Naive thymus-derived CD8-positive, alpha-beta T cell (primary cell): ENCODE results near the gene PICK1. TPM values are rescaled to one million over a fixed set of nuclear protein-coding genes. Genes with fewer than 3 reads are reported as not detected.

Source experiments
- ATAC-seq, 2 donors: fragments of 150-1000 bp; cut with Tn5 transposase in 1 of 2; sonication (Bioruptor Pico), chemical (Tn5 transposase) in 1 of 2; 1 replicate in 1 of 2; 2 replicates in 1 of 2; pipeline ENCODE4 v1.10.0; 2021; ENCODE audit warnings: mild to moderate bottlenecking in 2 of 2, moderate library complexity in 2 of 2
- POLR2A ChIA-PET: fragments of 350-600 bp; sonication (Branson Sonifier 250); formaldehyde crosslinking; loops from one replicate; lab custom pipeline; 2021; ENCODE audit warnings: antibody characterized with exemption; lab: Charles Lee
- DNase-seq, 10 donors: peaks; one replicate each; pipeline versions ENCODE4 v3.0.0 to v3.0.0-alpha.2; 2020 to 2022
- H3K27ac Mint-ChIP-seq, 10 donors: one replicate each; pipeline ENCODE4 v1.8.0; 2020 to 2022; ENCODE audit warnings: mild to moderate bottlenecking in 10 of 10, mixed read lengths in 10 of 10, moderate library complexity in 4 of 10, inconsistent platforms in 1 of 10
- H3K27me3 Mint-ChIP-seq, 5 donors: one replicate each; pipeline ENCODE4 v1.8.0; 2021 to 2022; ENCODE audit warnings: mixed read lengths in 5 of 5
- H3K36me3 Mint-ChIP-seq, 3 donors: one replicate each; pipeline ENCODE4 v1.8.0; 2020 to 2022; ENCODE audit warnings: mixed read lengths in 3 of 3, mild to moderate bottlenecking in 2 of 3, inconsistent platforms in 1 of 3
- H3K4me1 Mint-ChIP-seq, 4 donors: one replicate each; pipeline ENCODE4 v1.8.0; 2021 to 2022; ENCODE audit warnings: mixed read lengths in 4 of 4
- H3K4me3 Mint-ChIP-seq, 10 donors: one replicate each; pipeline ENCODE4 v1.8.0; 2020 to 2022; ENCODE audit warnings: mild to moderate bottlenecking in 10 of 10, mixed read lengths in 10 of 10, moderate library complexity in 6 of 10, inconsistent platforms in 1 of 10
- H3K9me3 Mint-ChIP-seq, 9 donors: one replicate each; pipeline ENCODE4 v1.8.0; 2020 to 2022; ENCODE audit warnings: mixed read lengths in 9 of 9, mild to moderate bottlenecking in 3 of 9, inconsistent platforms in 1 of 9, moderate library complexity in 1 of 9
- polyA plus RNA-seq, 3 donors: library from polyadenylated mRNA; unstranded; fragments of 300-500 nt; fragmentation: Illumina TruSeq; gene quantifications; one replicate each; pipeline ENCODE4 v1.2.3, GENCODE V29; 2021
- total RNA-seq, 8 experiments: library from RNA in 2 of 8; stranded (reverse) in 2 of 8; gene quantifications; one replicate each; pipeline ENCODE4 v1.2.3 and lab custom pipeline; 2021 to 2026

PICK1 gene
- total and polyA plus RNA-seq, 5 experiments from 2014 or later, result 4.5 to 28.8 (median 7.7) TPM

DNA sequence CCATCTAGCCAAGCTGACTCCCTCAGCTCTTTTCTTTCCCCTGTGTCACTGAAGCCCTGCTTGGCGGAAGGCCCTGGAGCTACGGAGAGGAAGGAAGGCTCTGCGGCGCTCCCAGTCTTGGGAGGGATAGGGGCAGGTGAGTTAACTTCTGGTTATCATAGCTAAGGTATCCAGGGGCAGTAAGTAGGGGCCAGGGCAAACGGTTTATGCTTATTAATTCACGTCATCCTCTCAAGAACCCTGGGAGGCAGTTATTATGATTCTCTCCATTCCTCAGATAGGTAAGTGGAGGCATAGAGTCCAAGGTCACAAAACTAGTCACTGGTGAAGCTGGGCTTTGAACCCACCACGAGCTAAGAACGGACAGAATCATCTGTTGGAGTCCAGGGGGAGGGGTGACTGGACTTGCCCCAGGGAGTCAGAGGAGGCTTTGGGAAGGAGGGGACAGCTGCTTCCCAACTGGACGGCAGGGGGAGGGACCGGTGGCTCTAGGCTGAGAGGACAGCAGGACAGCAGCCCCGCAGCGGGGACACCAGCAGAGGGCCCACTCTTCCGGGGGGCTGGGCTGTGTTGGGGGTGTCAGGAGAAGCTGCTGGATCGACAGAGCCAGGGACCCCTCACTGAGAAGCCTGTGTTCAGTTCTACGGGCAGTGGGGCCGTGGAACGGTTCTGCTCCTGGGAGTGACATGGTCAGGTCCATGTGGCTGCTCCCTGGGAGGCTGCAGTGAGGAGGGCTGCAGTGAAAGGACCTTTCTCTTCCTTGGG lies 49.8 kb downstream of the PICK1 start:
- POLR2A ChIA-PET, result no interaction called here
- Mint-ChIP-seq H3K4me1 (peaks cover 3 to 17% (median 10%) of the 10 kb centered on the region in 4 donors), H3K27me3 (no peaks in the 10 kb centered on the region), H3K4me3 (no peak overlapping the region), H3K27ac (peak overlapping the region in 1 of 10 donors; percentile 34), H3K9me3 (no peaks in the 10 kb centered on the region), H3K36me3 (peaks cover 0 to 5% (median 2%) of the 10 kb centered on the region in 3 donors)
- ATAC-seq (no peak), DNase-seq (no peak)

DNA sequence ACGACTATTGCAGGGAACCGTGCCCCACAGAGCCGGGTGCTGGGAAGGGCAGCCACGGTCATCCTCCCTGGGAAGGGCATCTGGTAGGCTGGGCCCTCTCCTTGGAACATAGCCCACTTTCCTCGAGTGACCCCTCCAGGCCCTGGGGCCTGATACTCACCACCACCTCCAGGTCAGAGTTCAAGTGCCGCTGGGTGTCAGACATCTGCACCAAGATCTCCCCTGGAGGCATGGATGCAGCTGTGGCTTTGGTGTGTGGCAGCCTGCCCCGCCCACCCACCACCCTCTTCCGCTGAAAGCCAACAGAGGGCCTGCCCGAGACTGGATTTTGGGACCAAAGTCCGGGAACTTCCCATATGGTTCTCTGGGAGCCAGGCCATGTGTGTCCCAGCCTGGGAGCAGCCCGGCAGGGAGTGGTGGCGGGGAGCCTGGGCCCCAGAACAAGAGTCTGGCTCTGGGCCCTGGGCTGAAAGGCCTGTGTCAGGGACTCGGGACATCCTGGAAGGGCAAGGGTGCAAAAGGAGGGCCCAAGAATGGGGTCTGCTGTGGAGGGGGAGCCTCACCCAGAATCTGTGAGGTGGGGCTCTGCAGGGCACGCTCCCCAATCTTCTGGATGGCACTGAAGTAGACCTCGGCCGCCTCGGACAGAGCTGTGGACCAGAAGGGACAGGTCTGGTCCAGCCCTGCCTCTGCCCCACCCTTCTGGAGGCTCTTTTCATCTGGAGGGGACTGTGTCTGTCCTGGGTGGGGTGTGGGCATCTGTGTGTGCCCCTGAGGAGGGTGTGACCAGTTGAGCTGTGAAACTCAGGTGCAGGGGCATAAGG lies 50.7 kb downstream of the PICK1 start:
- H3K27ac Mint-ChIP-seq, result peak overlapping the region in 3 of 10 donors; percentile 13 to 73 (median 57)

DNA sequence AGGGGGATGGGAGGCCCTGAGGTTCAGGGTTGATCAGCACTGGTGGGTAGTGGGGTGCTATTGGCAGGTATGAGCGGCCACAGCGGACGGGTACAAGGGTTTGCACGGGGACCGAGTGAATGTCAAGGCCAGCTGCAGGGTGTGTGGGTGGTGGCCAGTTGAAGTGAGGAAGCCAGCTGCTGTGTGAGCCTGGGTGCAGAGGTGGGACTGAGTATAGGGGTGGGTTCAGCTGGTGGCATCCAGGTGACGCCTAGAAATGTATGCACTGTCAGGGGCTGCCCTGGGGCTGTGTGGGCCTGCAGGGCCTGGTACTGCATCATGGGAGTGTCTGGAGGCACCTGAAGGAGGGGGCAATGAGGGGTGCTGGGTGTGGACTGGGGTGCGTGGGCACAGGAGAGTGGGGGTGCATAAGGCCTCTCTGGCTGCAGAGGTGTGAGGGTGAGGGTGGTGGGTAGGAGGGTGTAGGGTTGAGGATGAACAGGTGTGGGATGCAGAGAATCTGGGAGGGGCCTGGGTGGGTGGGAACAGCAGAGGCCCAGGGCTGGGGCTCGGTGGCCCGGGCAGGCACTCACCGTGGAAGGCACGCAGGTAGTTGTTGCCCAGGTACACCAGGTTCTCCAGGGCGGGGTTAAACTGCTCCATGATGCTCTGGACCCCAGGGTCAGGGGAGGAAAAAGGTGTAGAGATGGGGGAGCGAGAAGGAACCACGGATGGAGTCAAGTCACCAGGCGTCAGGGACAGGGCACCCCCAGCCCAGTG lies 51.5 kb downstream of the PICK1 start:
- DNase-seq (no peak), ATAC-seq (peak in 1 of 2 donors; percentile 22)
- Mint-ChIP-seq H3K4me1 (peaks cover 4 to 17% (median 10%) of the 10 kb centered on the region in 4 donors), H3K4me3 (peak overlapping the region in 2 of 10 donors; percentile 50 to 67), H3K36me3 (peaks cover 0 to 8% (median 2%) of the 10 kb centered on the region in 3 donors), H3K9me3 (no peaks in the 10 kb centered on the region), H3K27ac (peak overlapping the region in 3 of 10 donors; percentile 36 to 89 (median 57)), H3K27me3 (no peaks in the 10 kb centered on the region)
- POLR2A ChIA-PET, result interaction anchor here (0.5 kb wide), 1 partner anchor 101 kb away, joined by 4 read pairs; no protein-coding TSS in a partner anchor

More for the DNA sequence above, 50.7 kb downstream of the PICK1 start:
- DNase-seq (no peak), ATAC-seq (no peak)
- POLR2A ChIA-PET, result interaction anchor here (0.5 kb wide), 1 partner anchor 102 kb away, joined by 4 read pairs; no protein-coding TSS in a partner anchor
- peaks cover 0 to 7% (median 2%) of the 10 kb centered on the region in 3 donors for H3K36me3 Mint-ChIP-seq
- H3K4me1 Mint-ChIP-seq, result peaks cover 4 to 17% (median 10%) of the 10 kb centered on the region in 4 donors
- no peaks in the 10 kb centered on the region for H3K9me3 Mint-ChIP-seq
- no peaks in the 10 kb centered on the region for H3K27me3 Mint-ChIP-seq
- peak overlapping the region in 2 of 10 donors; percentile 41 to 50 for H3K4me3 Mint-ChIP-seq

DNA sequence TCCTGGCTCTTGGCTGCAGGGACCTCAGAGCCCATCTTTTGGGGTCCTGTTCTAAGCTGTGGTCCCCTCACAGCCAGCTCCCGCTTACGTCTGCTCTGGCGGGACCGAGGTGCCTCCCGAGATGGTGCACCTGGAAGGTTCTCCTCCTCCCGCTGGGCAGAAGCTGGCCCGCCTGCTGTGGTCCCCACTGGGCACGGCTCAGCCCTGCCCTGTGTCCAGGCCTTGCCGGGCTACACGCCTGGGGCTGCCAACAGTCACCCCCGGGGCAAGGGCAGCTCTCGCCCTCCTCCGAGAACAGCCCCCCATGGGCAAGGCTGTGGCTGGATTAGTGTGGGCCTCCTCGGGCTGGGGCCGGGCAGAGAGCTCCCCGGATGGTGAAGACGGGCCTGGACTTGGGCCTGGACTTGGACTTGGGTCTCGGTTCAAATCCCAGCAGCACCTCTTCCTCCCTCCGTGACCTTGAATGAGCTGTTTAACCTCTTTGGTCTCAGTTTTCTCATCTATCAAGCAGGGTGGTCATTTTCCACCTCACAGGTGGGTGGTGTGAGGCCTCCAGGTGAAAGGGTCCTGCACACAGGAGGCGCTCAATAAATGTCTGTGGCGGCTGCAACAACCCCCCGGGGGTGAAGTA lies 52.3 kb downstream of the PICK1 start:
- POLR2A ChIA-PET, result no interaction called here
- no peaks in the 10 kb centered on the region for H3K9me3 Mint-ChIP-seq
- no peaks in the 10 kb centered on the region for H3K27me3 Mint-ChIP-seq
- peaks cover 0 to 7% (median 2%) of the 10 kb centered on the region in 3 donors for H3K36me3 Mint-ChIP-seq
- H3K4me3 Mint-ChIP-seq, result peak overlapping the region in 2 of 10 donors; percentile 63 to 65
- H3K27ac Mint-ChIP-seq, result peak overlapping the region in 5 of 10 donors; percentile 53 to 95 (median 84)
- ATAC-seq, result peak; percentile 30 to 33
- peak in 2 of 10 donors; percentile 7 to 21 for DNase-seq
- peaks cover 5 to 14% (median 8%) of the 10 kb centered on the region in 4 donors for H3K4me1 Mint-ChIP-seq

DNA sequence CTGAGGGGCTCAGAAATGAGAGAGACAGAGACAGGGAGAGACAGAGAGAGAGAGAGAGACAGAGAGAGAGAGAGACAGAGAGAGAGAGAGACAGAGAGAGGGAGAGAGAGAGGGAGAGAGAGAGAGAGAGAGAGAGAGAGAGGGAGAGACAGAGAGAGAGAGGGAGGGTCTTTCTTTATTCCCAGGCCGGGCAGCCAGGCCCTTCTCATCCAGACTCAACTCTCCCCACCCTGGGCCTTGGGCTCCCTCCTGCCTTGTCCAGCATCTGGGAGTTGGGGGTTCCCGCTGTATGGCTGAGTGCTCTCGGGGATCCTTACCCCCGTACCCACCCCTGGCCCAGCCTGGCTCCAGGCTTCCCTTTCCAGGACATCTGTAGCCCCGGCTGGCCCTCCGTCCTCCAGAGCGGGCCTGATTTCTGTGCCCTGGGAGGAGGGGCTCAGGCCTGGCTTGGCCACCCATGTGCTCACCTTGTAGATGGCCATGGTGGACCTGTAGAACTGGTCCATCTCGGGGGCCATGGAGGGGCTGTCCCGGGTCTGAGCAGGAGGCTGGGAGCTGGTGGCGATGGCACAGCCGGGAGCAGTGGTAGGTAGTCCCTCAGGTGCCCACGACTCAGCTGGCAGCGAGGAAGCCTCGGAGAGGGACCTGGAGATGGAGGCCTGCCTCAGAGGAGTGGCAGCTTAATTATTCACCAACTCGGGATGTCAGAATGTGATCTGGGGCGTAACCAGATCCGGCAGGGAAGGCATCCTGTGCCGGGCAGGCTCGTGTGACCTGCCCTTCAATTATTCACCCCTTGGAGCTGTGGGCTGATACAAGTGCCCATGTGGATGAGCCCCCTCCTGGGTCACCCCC lies 53.0 kb downstream of the PICK1 start, which contains the start of gene BAIAP2L2:
Gene BAIAP2L2, minus strand, starts transcription at position 677 of the 855 bp plus-strand sequence. Its CDS starts 159 bp downstream, at position 518.
- Mint-ChIP-seq H3K4me1 (peaks cover 0 to 11% (median 8%) of the 10 kb centered on the region in 4 donors), H3K27me3 (no peaks in the 10 kb centered on the region), H3K36me3 (peaks cover 0 to 7% (median 2%) of the 10 kb centered on the region in 3 donors), H3K4me3 (peak within 1 kb of the TSS in 2 of 10 donors; percentile 63 to 65), H3K9me3 (no peaks in the 10 kb centered on the region), H3K27ac (peak within 1 kb of the TSS in 6 of 10 donors; percentile 44 to 95 (median 80))
- POLR2A ChIA-PET, result no interaction called here
- no peak for ATAC-seq
- DNase-seq, result no peak

DNA sequence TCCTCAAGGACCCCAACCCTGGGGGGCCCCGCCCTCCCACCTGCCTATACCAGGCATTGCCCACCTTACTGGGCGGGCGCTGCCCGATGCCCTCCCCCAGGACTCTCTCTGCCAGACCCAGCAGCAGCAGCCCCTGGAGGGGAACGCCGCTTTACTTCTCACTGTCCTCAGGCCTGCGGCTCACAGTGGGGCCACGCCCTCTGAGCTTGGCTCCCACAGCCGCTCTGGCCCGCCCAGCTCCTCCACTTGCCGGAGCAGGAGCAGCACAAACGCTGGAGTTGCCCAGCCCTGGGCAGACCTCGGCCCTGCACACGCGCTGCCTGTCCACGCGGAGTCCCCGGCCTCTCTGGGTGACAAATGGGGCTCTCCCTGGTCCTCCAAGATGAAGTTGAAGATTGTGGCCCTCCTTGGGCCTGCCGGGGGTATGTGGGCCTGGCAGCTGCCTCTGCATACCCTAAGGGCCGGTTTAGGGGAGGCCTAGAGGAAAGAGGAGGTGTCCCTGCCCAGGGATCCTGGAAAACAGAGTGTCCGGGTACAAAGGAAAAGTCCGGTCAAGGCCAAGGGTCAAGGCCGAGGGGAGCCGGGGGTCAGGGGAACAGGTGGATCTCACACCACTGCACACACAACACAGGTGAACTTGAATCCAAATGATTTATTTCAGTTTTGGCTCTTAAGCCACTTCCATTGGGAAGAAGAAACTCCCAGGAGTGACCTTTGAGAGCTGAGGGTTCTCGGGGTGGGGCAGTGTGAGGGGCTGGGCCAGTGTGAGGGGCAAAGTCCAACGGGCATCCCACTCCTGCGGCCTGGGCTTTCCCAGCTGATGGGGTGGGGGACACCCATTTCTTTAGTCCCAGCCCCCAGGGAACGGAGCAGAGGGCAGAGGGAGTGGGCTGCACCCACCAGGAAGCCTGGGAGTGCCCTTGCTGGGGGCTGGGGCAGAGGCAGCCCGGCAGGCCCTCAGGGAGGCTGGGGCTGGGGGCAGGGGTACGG lies 54.0 kb downstream of the PICK1 start:
- POLR2A ChIA-PET, result no interaction called here
- Mint-ChIP-seq H3K4me3 (no peak overlapping the region), H3K27ac (peak overlapping the region in 1 of 10 donors; percentile 44), H3K36me3 (peaks cover 0 to 7% (median 5%) of the 10 kb centered on the region in 3 donors), H3K4me1 (peaks cover 0 to 11% (median 7%) of the 10 kb centered on the region in 4 donors), H3K9me3 (no peaks in the 10 kb centered on the region), H3K27me3 (no peaks in the 10 kb centered on the region)
- no peak for ATAC-seq
- no peak for DNase-seq

DNA sequence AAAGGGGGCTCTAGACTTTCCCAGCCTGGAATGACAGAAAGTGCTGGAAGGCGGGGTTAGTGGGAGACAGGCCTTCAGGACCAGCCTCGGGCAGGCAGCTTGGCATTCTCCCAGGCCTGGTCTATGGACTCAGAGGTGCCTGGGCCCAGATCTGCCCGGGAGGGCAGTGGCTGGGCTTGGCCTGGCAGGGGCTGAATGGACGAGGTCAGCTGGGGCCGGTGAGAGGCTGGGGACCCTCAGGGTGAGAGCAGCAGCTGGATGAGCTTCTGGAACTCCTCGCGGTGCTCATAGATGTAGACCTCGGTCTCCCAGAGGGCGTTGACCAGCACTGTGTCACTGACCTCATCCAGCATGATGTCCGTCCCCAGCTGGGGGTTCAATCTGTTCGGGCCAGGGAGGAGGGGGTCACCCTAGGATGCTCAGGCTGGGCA lies 54.7 kb downstream of the PICK1 start:
- peaks cover 0 to 11% (median 7%) of the 10 kb centered on the region in 4 donors for H3K4me1 Mint-ChIP-seq
- H3K9me3 Mint-ChIP-seq, result no peaks in the 10 kb centered on the region
- POLR2A ChIA-PET, result no interaction called here
- no peak overlapping the region for H3K4me3 Mint-ChIP-seq
- DNase-seq (no peak), ATAC-seq (no peak)
- no peaks in the 10 kb centered on the region for H3K27me3 Mint-ChIP-seq
- no peak overlapping the region for H3K27ac Mint-ChIP-seq
- H3K36me3 Mint-ChIP-seq, result peaks cover 0 to 7% (median 5%) of the 10 kb centered on the region in 3 donors

DNA sequence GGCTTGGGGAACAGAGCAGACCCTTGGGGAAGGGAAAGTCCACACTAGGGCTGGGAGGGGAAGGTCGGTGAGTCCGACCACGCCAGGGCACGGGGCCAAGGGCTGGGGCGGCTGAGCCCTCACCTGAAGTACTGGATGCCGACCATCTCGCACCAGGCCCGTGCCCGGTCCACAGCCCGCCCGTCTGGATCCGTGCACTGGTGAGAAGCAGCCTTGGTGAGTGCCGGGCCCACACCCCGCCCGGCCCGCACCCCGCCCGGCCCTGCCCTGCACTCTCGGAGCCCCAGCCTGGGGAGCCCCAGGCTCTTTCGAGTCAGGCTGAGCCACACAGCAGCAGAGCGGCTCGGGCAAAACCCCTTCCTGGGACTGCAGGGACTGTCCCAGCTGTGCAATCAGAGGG lies 55.2 kb downstream of the PICK1 start:
- H3K27ac Mint-ChIP-seq, result no peak overlapping the region
- peaks cover 0 to 11% (median 7%) of the 10 kb centered on the region in 4 donors for H3K4me1 Mint-ChIP-seq
- H3K36me3 Mint-ChIP-seq, result peaks cover 0 to 7% (median 5%) of the 10 kb centered on the region in 3 donors
- POLR2A ChIA-PET, result no interaction called here
- no peak for ATAC-seq
- H3K9me3 Mint-ChIP-seq, result no peaks in the 10 kb centered on the region
- H3K4me3 Mint-ChIP-seq, result no peak overlapping the region
- H3K27me3 Mint-ChIP-seq, result no peaks in the 10 kb centered on the region
- no peak for DNase-seq

DNA sequence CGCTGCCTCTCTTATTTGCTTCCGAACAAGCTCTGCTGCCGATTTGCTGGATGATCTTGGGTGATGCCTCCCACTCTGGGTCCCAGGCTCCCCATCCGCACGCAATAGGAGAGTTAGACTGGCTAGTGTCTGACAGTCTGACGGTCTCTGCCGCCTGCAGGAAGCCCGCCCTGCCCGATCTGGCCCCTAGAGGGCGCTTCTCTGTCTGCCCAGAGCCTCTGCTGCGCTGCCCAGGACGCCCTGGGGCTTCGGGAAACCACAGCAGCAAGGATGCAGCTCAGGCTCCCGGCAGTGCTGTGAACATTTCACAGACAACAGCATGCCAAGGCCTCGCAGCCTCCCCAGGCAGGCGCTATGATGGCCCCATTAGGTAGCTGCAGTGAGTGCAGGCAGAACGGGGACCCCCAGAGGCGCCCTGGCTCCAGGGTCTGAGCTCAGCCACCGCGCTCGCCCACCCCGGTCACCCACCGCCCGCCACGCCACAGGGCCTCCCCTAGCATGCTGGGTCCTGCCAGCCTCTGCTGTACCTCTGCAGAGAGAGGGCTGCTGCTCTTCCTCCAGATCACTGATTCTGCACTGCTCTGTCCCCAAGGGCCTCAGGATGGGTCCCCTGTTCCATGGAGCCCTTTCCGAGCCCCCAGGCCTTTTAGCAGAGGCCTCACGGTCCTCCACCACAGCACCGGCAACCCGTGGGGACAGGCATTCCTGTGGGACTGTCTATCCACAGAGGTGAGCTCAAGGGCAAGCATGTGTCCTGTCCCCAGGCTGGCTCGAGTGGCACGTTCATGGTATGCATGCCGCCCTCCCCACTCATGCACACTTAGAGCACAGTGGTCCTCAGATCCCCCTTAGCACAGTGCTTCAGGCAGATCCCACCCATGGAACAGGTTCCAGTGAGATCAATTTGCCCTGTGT lies 57.5 kb downstream of the PICK1 start:
- peak overlapping the region in 2 of 10 donors; percentile 51 to 90 for H3K27ac Mint-ChIP-seq
- POLR2A ChIA-PET, result interaction anchor here (0.5 to 0.6 kb wide), 2 partner anchors 27 to 84 kb away, joined by 3 read pairs; no protein-coding TSS in a partner anchor

More for the DNA sequence above, 57.5 kb downstream of the PICK1 start:
- H3K4me1 Mint-ChIP-seq, result peaks cover 0 to 8% (median 6%) of the 10 kb centered on the region in 4 donors
- DNase-seq (peak; percentile 37 to 81 (median 70)), ATAC-seq (peak; percentile 90 to 93)
- H3K9me3 Mint-ChIP-seq, result no peaks in the 10 kb centered on the region
- no peaks in the 10 kb centered on the region for H3K27me3 Mint-ChIP-seq
- H3K36me3 Mint-ChIP-seq, result peaks cover 0 to 13% (median 3%) of the 10 kb centered on the region in 3 donors
- no peak overlapping the region for H3K4me3 Mint-ChIP-seq
